ENCODE data around the gene EFEMP2. TPM values are rescaled to one million over a fixed set of nuclear protein-coding genes. Genes with fewer than 3 reads are reported as not detected.

EFEMP2 gene
- total RNA-seq, 1 experiment from 2014 or later, result 26.2 TPM

- no peak overlapping the region for H3K23ac ChIP-seq (ENCODE audit: insufficient read length, low read depth, low read length)
- Mint-ChIP-seq H3K4me1 (peaks cover 6 to 18% of the 10 kb centered on the region in 2 experiments; a peak in 3 of 4 replicates), H3K36me3 (ENCODE audit: insufficient read depth in 1 of 3, low read depth in 3 of 3) (peaks cover 1 to 23% (median 21%) of the 10 kb centered on the region in 3 experiments; a peak in 6 of 7 replicates)
Measured at GRCh38 chr11:65921876-65922275, 49.3 kb upstream of the EFEMP2 start.

More at GRCh38 chr11:65921876-65922275, 49.3 kb upstream of the EFEMP2 start:
- Histone ChIP-seq H4K20me1 (ENCODE audit: control insufficient read depth, insufficient read depth, insufficient read length) (no peaks in the 10 kb centered on the region), H3K27ac (ENCODE audit: insufficient read length, low read depth, low read length) (no peak overlapping the region), H3K4ac (ENCODE audit: low read depth, low read length) (no peak overlapping the region), H4K8ac (replicated peaks; ENCODE audit: insufficient read length, low read depth, low read length) (no peak overlapping the region), H3K56ac (ENCODE audit: insufficient read length, low read depth, low read length) (no peak overlapping the region), H2BK5ac (ENCODE audit: insufficient read length, low read length) (no peak overlapping the region), H4K5ac (ENCODE audit: insufficient read length, low read depth, low read length) (no peak overlapping the region), H3K23me2 (ENCODE audit: insufficient read length, low read depth, low read length, poor library complexity, severe bottlenecking) (peaks cover 11% of the 10 kb centered on the region), H3K14ac (ENCODE audit: insufficient read depth, low read length) (no peak overlapping the region), H3K9me3 (ENCODE audit: control insufficient read depth, low read depth, low read length) (no peaks in the 10 kb centered on the region), H2AFZ (ENCODE audit: low read length) (no peak overlapping the region), H2BK15ac (ENCODE audit: low read depth, low read length) (no peak overlapping the region), H2BK12ac (ENCODE audit: insufficient read length, low read depth, low read length) (no peak overlapping the region), H3K9ac (ENCODE audit: extremely low read depth, insufficient read length, low read length) (no peak overlapping the region), H3K27me3 (ENCODE audit: insufficient read depth, low read length) (no peaks in the 10 kb centered on the region), H3T11ph (ENCODE audit: low read length) (no peak overlapping the region), H3K18ac (ENCODE audit: insufficient read length, low read depth, low read length) (no peak overlapping the region), H3K79me2 (ENCODE audit: insufficient read depth, low read length) (no peaks in the 10 kb centered on the region), H2AK5ac (ENCODE audit: insufficient read length, low read length) (no peak overlapping the region), H2BK20ac (ENCODE audit: low read depth, low read length, poor library complexity, severe bottlenecking) (no peak overlapping the region), H3K4me2 (ENCODE audit: insufficient read depth, insufficient read length, low read length) (no peak overlapping the region), H3K4me1 (ENCODE audit: insufficient read depth, low read length) (no peaks in the 10 kb centered on the region), H2BK120ac (ENCODE audit: low read depth, low read length, poor library complexity, severe bottlenecking) (no peak overlapping the region), H3K79me1 (ENCODE audit: insufficient read depth, low read depth, low read length, poor library complexity, severe bottlenecking) (no peaks in the 10 kb centered on the region), H4K91ac (ENCODE audit: insufficient read length, low read depth, low read length) (no peak overlapping the region)
- Mint-ChIP-seq H3K27me3 (ENCODE audit: low read depth) (no peaks in the 10 kb centered on the region), H3K27ac (peak overlapping the region in 1 of 3 experiments; percentile 48; a peak in 3 of 7 replicates), H3K9me3 (no peaks in the 10 kb centered on the region), H3K4me3 (no peak overlapping the region; a peak in 1 of 5 replicates)
- DNase-seq, result no peak
- TF ChIP-seq CTCF (conservative IDR thresholded peaks at IDR 0.05), result no peak
- WGBS (ENCODE audit: extremely low coverage, insufficient read length, low lambda C conversion rate), result no CpG with 5 or more reads among the region's 10 CpGs

Data from H9 (cell line).